Caco-2 (cell line): ENCODE results near the gene ISM1. TPM values are rescaled to one million over a fixed set of nuclear protein-coding genes. Genes with fewer than 3 reads are reported as not detected.

Experiments
- BruUV-seq: library from RNA; stranded (reverse); fragments of 400-500 nt; replicated peaks from 2 replicates; lab custom pipeline; 2021; lab: Mats Ljungman, UMichigan
- CTCF ChIA-PET: fragments of 300-600 bp; sonication (Branson Sonifier 250); formaldehyde crosslinking; loops from one replicate; lab custom pipeline; 2022; ENCODE audit warnings: antibody characterized with exemption; lab: Charles Lee
- POLR2A ChIA-PET: fragments of 300-600 bp; sonication (Branson Sonifier 250); formaldehyde crosslinking; loops from one replicate; lab custom pipeline; 2022; ENCODE audit warnings: antibody characterized with exemption; lab: Charles Lee
- DNase-seq, 2 experiments: peaks; one replicate each; pipeline versions ENCODE4 v3.0.0 to v3.0.0-alpha.2; 2020 to 2022
- H3K27me3 ChIP-seq: replicated peaks from 2 replicates; pipeline ENCODE4 v1.6.0; 2011; ENCODE audit warnings: low read length; ENCODE audit not compliant: control insufficient read depth, insufficient read depth
- H3K36me3 ChIP-seq: 2 replicates; pipeline ENCODE4 v1.5.1; 2011; ENCODE audit warnings: low read length; ENCODE audit not compliant: control insufficient read depth, insufficient read depth
- H3K4me1 ChIP-seq: fragments of 250-450 bp; sonication (Bioruptor Pico); 2 replicates; pipeline ENCODE4 v1.5.1; 2020; ENCODE audit warnings: mild to moderate bottlenecking
- H3K4me3 ChIP-seq: 2 replicates; pipeline ENCODE4 v1.5.1; 2011; ENCODE audit warnings: low read depth, mild to moderate bottlenecking, control low read depth, low read length
- H3K9me3 ChIP-seq: fragments of 250-450 bp; sonication (Bioruptor Pico); 2 replicates; pipeline ENCODE4 v1.5.1; 2020; ENCODE audit warnings: mild to moderate bottlenecking, moderate library complexity
- H3K27ac Mint-ChIP-seq: one replicate; pipeline ENCODE4 v1.8.0; 2022; ENCODE audit warnings: mixed read lengths; ENCODE audit not compliant: unreplicated experiment
- H3K27me3 Mint-ChIP-seq: one replicate; pipeline ENCODE4 v1.8.0; 2022; ENCODE audit warnings: mixed read lengths; ENCODE audit not compliant: insufficient read depth, unreplicated experiment
- H3K36me3 Mint-ChIP-seq: one replicate; pipeline ENCODE4 v1.8.0; 2022; ENCODE audit warnings: mild to moderate bottlenecking, mixed read lengths; ENCODE audit not compliant: insufficient read depth, unreplicated experiment
- H3K4me1 Mint-ChIP-seq: one replicate; pipeline ENCODE4 v1.8.0; 2022; ENCODE audit warnings: low read depth, mixed read lengths; ENCODE audit not compliant: unreplicated experiment
- H3K4me3 Mint-ChIP-seq: one replicate; pipeline ENCODE4 v1.8.0; 2022; ENCODE audit warnings: mild to moderate bottlenecking, moderate library complexity, mixed read lengths; ENCODE audit not compliant: unreplicated experiment
- H3K9me3 Mint-ChIP-seq: one replicate; pipeline ENCODE4 v1.8.0; 2022; ENCODE audit warnings: mixed read lengths; ENCODE audit not compliant: unreplicated experiment
- CTCF ChIP-seq, 2 experiments: fragments of 200-600 bp in 1 of 2; IDR thresholded peaks; 1 replicate in 1 of 2; 2 replicates in 1 of 2; pipeline versions ENCODE4 v1.5.1 to v1.8.0; 2011 to 2022; ENCODE audit warnings: antibody characterized with exemption in 1 of 2, control low read depth in 1 of 2, inconsistent platforms in 1 of 2, low read depth in 1 of 2, low read length in 1 of 2, mild to moderate bottlenecking in 1 of 2, moderate library complexity in 1 of 2; ENCODE audit not compliant: insufficient read depth in 1 of 2, severe bottlenecking in 1 of 2, unreplicated experiment in 1 of 2
- intact Hi-C: fragments of 100-400 bp; cut with micrococcal nuclease; formaldehyde crosslinking; loops from one replicate; pipeline ENCODE4 v1.10.0; 2022; ENCODE audit not compliant: unreplicated experiment
- total RNA-seq: library from RNA; stranded (reverse); gene quantifications from 2 replicates; pipeline ENCODE4 v1.2.3, GENCODE V29; 2022

Gene ISM1
- total RNA-seq, 1 experiment from 2014 or later, result 1.8 TPM

GRCh38 chr20:13301596-13301995 is 80.5 kb downstream of the ISM1 start:
- Mint-ChIP-seq H3K27ac (no peak overlapping the region), H3K4me1 (peaks cover 18% of the 10 kb centered on the region), H3K4me3 (no peak overlapping the region), H3K27me3 (no peaks in the 10 kb centered on the region), H3K36me3 (peaks cover 14% of the 10 kb centered on the region), H3K9me3 (no peaks in the 10 kb centered on the region)
- intact Hi-C loops, result loop anchor here (5.0 kb wide), 1 partner anchor 329 kb away; no protein-coding TSS in a partner anchor
- POLR2A ChIA-PET, result no interaction called here
- Histone ChIP-seq H3K4me1 (peaks cover 38% of the 10 kb centered on the region), H3K4me3 (no peak overlapping the region), H3K27me3 (no peaks in the 10 kb centered on the region), H3K9me3 (peaks cover 6% of the 10 kb centered on the region; the same call in 1 of the 2 replicates), H3K36me3 (no peaks in the 10 kb centered on the region)
- CTCF ChIA-PET, result interaction anchor here (1.5 to 2.0 kb wide), 2 partner anchors 182 to 337 kb away, joined by 3 to 9 read pairs; no protein-coding TSS in a partner anchor
- DNase-seq, result no peak
- BruUV-seq, result no TSS peak
- no peak for TF ChIP-seq CTCF (IDR thresholded peaks at IDR 0.05; ENCODE audit: insufficient read depth in 1 of 2, low read depth in 1 of 2, low read length in 1 of 2, severe bottlenecking in 1 of 2, unreplicated experiment in 1 of 2)

GRCh38 chr20:13302647-13303450 is 81.8 kb downstream of the ISM1 start:
- Mint-ChIP-seq H3K4me1 (peaks cover 18% of the 10 kb centered on the region), H3K36me3 (peaks cover 14% of the 10 kb centered on the region), H3K4me3 (peak overlapping the region; percentile 42), H3K27me3 (no peaks in the 10 kb centered on the region), H3K9me3 (no peaks in the 10 kb centered on the region), H3K27ac (peak overlapping the region; percentile 89)
- peak; percentile 62 to 71 for DNase-seq
- ChIA-PET POLR2A (interaction anchor here (0.6 to 0.7 kb wide), 2 partner anchors 39 to 271 kb away, joined by 3 to 5 read pairs; no protein-coding TSS in a partner anchor), CTCF (interaction anchor here (0.6 to 2.0 kb wide), 12 partner anchors 8 to 336 kb away, joined by 3 to 9 read pairs (median 4); no protein-coding TSS in a partner anchor)
- Histone ChIP-seq H3K27me3 (no peaks in the 10 kb centered on the region), H3K4me3 (no peak overlapping the region), H3K36me3 (no peaks in the 10 kb centered on the region), H3K4me1 (peaks cover 32% of the 10 kb centered on the region), H3K9me3 (peaks cover 6% of the 10 kb centered on the region; the same call in 1 of the 2 replicates)
- intact Hi-C loops, result loop anchor here (1.0 to 5.0 kb wide), 7 partner anchors 19 to 331 kb away; no protein-coding TSS in a partner anchor
- TF ChIP-seq CTCF (IDR thresholded peaks at IDR 0.05; ENCODE audit: insufficient read depth in 1 of 2, low read depth in 1 of 2, low read length in 1 of 2, severe bottlenecking in 1 of 2, unreplicated experiment in 1 of 2), result peak; percentile 56 to 66
- TSS peak; percentile 55 for BruUV-seq

- no peaks in the 10 kb centered on the region for H3K27me3 Mint-ChIP-seq
- TF ChIP-seq CTCF (IDR thresholded peaks at IDR 0.05; ENCODE audit: insufficient read depth in 1 of 2, low read depth in 1 of 2, low read length in 1 of 2, severe bottlenecking in 1 of 2, unreplicated experiment in 1 of 2), result no peak
- H3K4me3 ChIP-seq, result no peak overlapping the region
Observed at GRCh38 chr20:13305284-13305683, 84.2 kb downstream of the ISM1 start.

More at GRCh38 chr20:13305284-13305683, 84.2 kb downstream of the ISM1 start:
- no peaks in the 10 kb centered on the region for H3K36me3 ChIP-seq
- peaks cover 18% of the 10 kb centered on the region for H3K4me1 Mint-ChIP-seq
- CTCF ChIA-PET, result no interaction called here
- H3K27me3 ChIP-seq, result no peaks in the 10 kb centered on the region
- no peak for DNase-seq
- peaks cover 14% of the 10 kb centered on the region for H3K36me3 Mint-ChIP-seq
- H3K4me1 ChIP-seq, result peaks cover 37% of the 10 kb centered on the region
- POLR2A ChIA-PET, result no interaction called here
- peaks cover 6% of the 10 kb centered on the region; the same call in 1 of the 2 replicates for H3K9me3 ChIP-seq
- intact Hi-C loops, result no loop called here
- H3K27ac Mint-ChIP-seq, result no peak overlapping the region
- no peaks in the 10 kb centered on the region for H3K9me3 Mint-ChIP-seq
- BruUV-seq, result no TSS peak
- H3K4me3 Mint-ChIP-seq, result no peak overlapping the region
